Raji (cell line): ENCODE data around the gene SDK2.

Experiments
- POLR2A ChIP-seq: IDR thresholded peaks from 2 replicates; pipeline ENCODE4 v1.6.1; 2011; ENCODE audit warnings: low read depth, low read length, control low read depth; ENCODE audit not compliant: insufficient read depth

SDK2 gene

DNA sequence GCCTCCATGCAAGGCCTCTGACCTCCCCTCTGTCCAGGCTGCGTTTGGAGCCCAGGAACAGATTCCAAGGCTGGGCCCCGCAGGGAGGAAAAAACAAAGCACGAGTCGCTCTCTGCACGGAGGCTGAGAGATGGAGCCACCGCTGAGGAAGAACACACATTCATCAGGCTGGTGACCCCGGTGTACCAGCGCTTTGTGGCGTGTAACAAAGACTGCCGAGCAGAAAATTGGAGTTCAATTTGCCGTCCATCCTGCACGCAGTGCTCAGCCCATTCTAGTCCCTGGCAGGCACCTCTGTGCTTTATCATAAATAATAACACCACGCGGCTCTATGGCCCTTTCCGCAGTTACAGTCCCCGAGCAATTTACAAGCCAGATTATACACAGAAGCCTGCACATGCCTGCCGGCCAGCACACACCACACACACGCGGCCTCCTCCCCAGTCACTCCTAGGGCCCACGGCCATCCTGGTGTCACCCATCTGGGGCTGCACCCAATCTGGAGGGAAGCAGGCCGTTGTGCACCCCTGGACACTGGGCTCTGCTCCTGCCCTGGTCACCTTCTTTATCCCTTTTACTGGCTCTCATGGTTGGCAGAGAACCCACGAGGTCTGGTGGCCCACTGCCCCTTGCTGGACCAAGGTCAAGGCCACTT lies 124.4 kb downstream of the SDK2 start:
- no peak for TF ChIP-seq POLR2A

DNA sequence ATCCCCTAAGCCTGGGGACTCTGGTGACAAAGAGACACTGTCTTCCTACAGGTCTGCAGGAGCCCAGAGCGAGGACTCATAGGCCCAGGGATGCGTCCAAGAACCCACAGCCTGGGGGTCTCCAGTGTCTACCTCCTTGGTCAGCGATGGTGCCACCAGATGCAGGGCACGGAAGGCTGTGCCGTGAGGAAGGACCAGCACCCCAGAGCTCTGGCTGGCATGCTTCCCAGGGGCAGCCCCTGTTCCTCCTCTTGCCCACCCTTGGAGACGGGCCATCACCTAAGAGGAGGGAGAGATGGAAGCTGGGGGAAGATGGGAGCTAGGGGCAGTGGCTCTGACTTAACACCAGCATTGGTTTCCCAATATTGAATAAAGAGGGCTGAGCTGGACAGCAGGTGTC lies 125.2 kb downstream of the SDK2 start:
- no peak for TF ChIP-seq POLR2A

DNA sequence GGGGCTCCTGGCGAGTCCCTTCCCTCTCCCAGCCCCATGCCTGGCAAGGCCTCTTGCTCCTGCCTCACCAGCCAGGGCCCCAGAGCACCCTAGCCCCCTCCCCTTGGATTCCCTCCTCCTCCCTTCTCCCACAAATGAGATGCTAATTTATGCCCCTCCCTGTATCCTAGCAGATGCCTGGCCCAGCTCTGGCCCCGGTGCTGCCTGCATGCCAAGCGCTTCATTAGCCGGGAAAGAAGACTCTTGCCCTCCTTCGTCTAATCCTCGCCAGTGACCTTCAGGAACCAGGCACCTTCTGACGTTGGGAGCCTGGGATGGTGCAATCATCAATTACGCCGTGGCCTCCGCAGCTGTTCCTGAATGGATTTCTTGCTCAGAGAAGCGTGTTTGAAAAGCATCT lies 127.8 kb downstream of the SDK2 start:
- no peak for TF ChIP-seq POLR2A

DNA sequence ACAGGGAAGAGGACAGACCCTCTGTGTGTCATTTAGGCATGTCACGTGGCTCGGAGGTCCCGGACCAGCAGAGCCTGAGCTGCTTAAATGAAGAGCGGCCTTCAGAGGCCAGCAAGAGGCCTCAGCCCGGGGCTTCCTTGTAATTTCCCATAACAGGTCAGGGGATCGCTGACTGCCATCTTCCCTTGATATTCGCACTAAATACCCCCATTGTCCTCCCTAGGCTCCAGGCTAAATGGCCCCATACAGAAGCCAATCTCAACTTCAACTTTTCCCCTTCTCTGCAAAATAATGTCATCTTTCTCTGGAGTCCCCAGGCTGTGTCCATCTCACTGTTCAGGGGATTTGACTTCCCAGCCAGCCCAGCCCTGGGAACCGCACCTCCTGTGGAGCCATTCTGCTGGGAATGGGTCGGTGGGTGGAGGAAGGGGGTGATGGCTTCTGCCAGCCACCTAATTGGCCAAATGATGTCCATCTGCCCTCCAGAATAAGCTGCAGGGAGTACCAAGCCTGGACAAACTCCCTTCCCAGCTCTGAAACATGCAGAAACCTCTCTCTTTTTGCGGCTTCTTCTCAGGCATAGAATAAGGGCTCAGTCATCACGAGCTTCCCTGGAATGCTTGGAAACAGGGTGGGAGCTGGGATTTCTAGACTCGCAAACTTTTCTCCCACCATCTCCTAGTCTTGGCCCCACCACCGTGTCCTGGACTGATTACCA lies 129.9 kb downstream of the SDK2 start:
- TF ChIP-seq POLR2A, result no peak

DNA sequence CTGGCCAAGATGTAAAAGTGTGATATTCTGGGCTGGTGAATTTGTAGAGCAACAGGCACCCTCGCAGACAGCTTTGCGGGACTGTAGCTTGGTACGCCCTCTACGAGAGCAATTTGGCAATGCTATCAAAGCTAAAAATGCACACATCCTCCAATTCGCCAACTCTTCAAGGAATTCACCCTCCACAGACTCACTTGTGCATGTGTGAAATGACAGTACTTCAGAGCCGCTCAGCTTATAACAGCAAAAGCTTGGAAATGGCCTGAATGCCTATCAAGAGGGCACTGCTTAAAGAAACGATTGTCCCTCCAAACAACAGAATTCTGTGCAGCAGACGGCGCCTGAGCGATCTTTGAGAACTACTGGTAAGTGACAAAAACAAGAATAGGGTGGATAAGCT lies 130.8 kb downstream of the SDK2 start:
- no peak for TF ChIP-seq POLR2A

DNA sequence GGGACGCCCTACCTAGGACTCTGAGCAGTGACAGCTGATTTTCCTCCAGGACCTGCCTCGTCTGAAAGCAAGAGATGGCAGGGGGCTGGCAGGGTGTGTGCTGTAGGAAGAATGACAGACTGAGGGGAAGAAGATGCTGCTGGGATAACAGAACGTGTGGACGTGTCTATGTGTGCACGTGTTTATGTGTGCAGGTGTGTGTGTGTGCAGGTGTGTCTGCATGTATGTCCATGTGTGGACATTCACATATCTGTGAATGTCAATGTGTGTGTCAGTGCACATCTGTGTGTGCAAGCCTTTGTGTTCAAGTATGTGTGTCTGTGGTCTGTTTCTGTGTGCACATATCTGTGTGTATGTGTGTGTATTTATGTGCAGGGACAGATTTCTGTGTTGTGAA lies 132.5 kb downstream of the SDK2 start:
- TF ChIP-seq POLR2A, result no peak

DNA sequence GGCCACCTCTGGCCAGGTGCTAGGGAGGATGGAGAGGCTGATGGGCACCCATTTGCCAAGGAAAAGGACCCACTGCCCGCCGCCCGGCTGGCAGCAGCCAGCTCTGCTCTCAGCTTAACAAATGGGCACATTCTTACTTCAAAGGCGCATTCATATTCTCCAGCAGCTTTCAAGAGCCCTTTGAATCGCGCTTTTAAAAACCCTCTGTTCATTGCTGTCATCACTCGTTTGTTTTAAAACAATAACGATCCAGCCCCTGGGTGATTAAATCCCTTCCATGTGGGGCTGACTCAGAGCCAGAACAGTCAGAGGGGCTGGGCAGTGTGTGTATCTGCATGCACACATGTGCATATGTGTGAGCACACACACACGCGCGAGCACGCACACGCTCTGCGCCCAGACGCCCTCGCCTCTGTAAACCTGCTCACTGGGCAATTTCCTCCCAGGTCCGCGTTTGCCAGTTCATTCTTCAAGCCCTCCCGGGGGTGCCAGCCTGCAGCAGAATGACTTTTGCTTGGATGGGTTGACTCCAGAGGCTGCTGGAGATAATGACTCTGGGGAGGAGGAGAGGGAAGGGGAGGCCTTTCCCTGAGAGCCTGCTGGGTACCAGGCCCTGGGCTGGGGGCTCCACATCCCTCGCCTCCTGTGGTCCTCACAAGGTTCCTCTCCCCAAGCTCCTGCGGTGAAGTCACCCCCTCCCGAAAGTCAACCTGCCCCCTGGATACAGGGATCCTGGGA lies 133.1 kb downstream of the SDK2 start:
- no peak for TF ChIP-seq POLR2A

DNA sequence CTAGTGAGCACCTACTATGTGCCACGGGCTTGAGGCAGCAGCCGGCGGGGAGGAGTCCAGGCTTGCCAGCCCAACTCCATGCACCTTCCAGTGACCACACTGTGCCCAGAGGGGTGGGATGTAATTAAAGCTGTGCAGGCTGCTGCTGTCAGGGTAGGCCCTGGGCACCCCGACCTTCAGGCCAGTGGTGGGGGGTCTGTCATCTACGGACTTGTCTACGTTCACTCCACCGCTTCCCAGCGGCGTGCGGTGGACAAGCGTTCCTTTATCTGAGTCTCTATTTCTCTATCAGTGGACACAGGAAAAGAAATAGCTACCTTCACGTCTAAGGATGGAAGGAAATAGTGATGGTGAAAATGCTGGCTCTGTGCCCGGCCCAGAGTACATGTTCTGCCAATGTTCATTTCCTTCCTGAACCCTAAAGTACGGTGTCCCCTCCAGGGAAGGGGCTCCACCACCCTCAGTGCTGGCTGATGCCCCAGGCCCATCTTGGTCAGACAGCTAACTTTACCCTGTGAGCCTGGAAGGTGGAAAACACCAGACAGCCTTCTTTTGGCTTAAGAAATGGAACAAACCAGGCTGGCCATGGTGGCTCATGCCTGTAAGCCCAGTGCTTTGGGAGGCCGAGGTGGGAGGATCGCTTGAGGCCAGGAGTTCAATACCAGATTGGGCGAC lies 135.2 kb downstream of the SDK2 start:
- no peak for TF ChIP-seq POLR2A

DNA sequence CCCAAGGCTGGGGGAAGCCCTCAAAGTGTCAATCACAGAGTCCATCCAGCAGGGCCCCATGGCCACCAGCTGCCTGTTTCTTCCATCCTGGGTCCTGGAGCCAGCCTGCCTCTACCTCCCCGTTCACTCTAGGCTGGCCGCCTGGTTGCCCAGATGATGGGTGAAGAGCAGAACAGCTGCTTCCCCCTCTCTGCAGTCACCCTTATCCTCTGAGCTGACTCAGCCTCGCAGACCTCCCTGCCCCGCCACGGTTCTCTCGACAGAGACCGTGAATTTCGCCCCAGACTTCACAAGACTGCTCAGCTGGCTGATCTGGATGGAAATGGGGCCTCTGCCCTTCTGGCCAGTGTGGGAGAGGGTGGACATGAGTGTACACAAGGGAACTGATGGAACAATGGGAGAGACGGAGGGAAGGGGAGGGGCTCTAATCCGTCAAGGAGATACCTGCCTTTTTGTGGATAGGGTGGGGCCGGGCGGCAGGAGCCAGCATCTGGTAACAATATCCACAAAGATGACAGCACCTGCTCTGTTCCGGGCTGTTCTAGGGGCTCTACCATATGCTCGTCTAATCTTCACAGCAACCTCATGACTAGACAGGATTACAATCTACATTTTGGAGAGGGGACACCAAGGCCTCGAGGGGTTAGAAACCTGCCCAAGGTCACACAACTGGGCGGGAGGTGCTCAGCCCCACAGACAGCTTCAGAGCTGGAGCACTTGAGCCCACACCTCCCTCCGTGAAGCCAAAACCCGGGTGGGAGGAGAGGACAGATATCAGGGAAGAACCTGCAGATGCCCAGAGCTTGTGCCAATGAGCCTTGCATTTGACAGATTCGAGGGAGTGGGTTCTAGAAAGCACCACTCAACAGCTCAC lies 136.0 kb downstream of the SDK2 start:
- TF ChIP-seq POLR2A, result no peak

DNA sequence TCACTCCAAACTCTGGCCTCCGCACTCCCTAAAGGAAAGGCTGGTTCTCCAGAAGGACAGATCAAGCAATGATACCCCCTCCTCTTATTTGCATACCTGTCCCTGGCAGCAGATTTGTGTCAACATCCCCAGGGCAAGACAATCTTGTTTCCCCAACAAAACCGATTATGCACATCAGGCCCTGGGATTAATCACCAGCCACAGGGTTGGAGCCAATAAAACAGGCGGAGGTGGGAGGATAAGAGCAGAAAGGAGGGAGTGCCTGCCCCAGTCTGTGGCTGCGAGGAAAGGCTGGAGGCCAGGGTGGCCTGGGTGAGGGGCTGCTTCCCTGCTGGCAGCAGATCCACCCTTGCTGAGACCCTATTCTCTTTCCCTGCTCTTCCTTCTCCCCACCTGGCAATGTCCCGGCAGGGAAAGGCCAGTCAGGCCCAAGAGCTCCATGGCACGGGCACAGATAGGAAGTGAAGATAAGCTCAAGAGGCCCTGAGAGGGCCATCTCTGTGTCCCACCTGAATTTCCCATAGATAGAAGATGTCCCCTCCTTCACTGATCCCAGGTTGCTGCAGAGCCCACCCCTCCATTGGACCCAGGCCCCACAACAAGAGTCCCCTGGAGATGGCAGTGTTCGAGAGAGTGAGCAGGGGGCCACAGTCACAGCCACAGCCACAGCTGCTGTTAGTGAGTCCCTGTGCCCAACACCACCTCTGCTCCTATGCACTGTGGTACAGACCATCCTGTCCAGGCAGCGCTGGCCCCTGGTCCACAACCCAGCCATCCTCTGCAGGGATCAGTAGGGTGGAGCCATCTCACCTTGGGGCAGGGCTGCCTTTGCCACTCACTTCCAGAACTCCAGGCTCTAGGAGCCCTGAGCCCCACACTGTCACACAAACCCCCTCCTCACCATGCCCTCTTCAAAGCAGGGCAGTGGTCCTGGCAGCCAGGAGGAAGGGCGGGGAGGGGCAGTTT lies 137.5 kb downstream of the SDK2 start:
- TF ChIP-seq POLR2A, result no peak

DNA sequence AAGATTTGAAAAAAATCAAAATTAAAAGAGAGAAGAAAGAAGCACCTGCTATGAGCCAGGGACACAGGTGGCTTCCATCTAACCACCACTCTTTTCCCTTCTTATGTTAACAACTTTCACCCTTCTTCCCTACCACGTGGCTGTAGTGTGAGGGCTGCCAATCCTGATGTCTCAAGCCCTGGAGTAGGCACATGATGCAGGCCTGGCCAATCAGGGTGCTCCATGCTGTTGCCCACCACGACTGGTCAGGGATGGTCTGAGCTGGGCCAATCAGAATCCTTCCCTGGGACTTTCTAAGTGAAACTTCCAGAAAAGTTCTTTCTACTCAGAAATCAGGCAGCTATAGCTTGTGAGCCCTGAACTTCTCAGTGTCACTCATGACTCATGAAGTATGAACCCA lies 140.7 kb downstream of the SDK2 start:
- no peak for TF ChIP-seq POLR2A

DNA sequence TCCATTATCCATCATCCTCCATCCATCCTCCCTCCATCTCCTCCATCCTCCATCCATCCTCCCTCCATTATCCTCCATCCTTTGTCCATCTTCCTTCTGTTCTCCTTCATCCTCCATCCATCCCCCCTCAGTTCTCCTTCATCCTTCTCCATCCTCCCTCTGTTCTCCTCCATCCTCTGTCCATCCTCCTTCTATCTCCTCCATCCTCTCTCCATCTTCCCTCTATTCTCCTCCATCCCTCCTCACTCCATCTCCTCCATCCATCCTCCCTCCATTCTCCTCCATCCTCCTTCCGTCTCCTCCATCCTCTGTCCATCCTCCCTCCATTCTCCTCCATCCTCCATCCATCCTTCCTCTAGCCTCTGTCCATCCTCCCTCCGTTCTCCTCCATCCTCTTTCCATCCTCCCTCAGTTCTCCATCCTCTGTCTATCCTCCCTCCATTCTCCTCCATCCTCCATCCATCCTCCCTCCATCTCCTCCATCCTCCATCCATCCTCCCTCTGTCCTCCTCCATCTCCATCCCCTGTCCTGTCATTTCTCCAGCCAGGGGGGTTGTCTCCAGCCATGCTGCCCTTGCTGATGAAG lies 143.7 kb downstream of the SDK2 start:
- no peak for TF ChIP-seq POLR2A

DNA sequence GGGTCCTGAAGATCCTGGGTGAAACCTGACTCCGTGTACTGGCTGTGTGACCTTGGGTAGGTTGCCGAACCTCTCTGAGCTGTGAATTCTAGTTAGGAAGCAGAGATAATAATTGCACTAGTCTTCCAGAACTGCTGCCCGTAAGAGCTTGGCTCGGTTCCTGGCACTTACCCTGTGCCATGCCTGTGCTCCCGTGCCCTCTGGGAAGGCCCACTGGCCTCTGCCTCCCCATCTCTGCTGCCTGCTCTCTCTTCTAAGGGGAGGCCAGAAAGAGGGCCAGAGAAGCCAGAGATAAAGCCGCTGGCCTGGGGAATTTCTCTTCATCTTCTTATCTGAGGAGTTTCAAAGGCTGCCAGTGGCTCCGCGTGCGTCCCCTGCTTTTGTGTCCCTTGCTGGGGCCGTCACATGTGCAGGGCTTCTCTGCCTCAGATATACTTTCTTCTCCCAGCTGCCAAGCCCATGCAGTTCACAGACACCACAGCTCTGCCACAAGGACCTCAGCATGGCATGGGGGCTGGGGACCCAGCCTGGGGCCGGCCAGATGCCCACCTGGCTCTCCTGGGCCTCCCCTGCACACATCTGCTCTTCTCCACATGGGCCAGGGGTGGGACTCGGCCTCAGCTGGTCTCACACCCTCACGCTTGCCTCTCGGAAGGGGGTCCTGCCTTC lies 145.2 kb downstream of the SDK2 start:
- TF ChIP-seq POLR2A, result no peak
